GM23338 (cell line): ENCODE results near the gene MFAP3L. TPM values are rescaled to one million over a fixed set of nuclear protein-coding genes. Genes with fewer than 3 reads are reported as not detected.

Experiments used
- ATAC-seq: fragments of 200-7000 bp; cut with Tn5 transposase; 3 replicates; pipeline ENCODE4 v1.9.1; 2020
- DNase-seq: peaks from one replicate; pipeline ENCODE4 v3.0.0-alpha.2; 2015; ENCODE audit warnings: low spot score
- H2AFZ ChIP-seq: fragments of 200-600 bp; sonication (generic); 2 replicates; pipeline ENCODE4 v1.8.0; 2016; ENCODE audit warnings: antibody characterized with exemption, mild to moderate bottlenecking, moderate library complexity
- H3F3A ChIP-seq: fragments of 200-600 bp; sonication (generic); replicated peaks from 2 replicates; pipeline ENCODE4 v1.8.0; 2017; ENCODE audit warnings: antibody characterized with exemption, mixed run types, low read depth
- H3K27ac ChIP-seq: fragments of 200-600 bp; sonication (generic); 2 replicates; pipeline ENCODE4 v1.6.1; 2016; ENCODE audit warnings: low read depth
- H3K27me3 ChIP-seq: fragments of 200-600 bp; sonication (generic); 2 replicates; pipeline ENCODE4 v1.8.0; 2016; ENCODE audit warnings: mild to moderate bottlenecking, mixed run types, moderate library complexity; ENCODE audit not compliant: insufficient read depth
- H3K36me3 ChIP-seq: fragments of 200-600 bp; sonication (generic); 2 replicates; pipeline ENCODE4 v1.8.0; 2016; ENCODE audit warnings: mild to moderate bottlenecking; ENCODE audit not compliant: insufficient read depth
- H3K4me1 ChIP-seq: fragments of 200-600 bp; sonication (generic); 2 replicates; pipeline ENCODE4 v1.8.0; 2016; ENCODE audit warnings: mild to moderate bottlenecking, moderate library complexity; ENCODE audit not compliant: insufficient read depth
- H3K4me2 ChIP-seq: fragments of 200-600 bp; sonication (generic); 2 replicates; pipeline ENCODE4 v1.7.1; 2017; ENCODE audit warnings: mixed run types
- H3K4me3 ChIP-seq: fragments of 200-600 bp; sonication (generic); 2 replicates; pipeline ENCODE4 v1.6.1; 2016; ENCODE audit warnings: mixed run types
- H3K79me2 ChIP-seq: fragments of 200-600 bp; sonication (generic); replicated peaks from 2 replicates; pipeline ENCODE4 v1.8.0; 2017; ENCODE audit warnings: mild to moderate bottlenecking; ENCODE audit not compliant: insufficient read depth
- H3K9me2 ChIP-seq: fragments of 200-600 bp; sonication (generic); 2 replicates; pipeline ENCODE4 v1.8.0; 2017; ENCODE audit not compliant: insufficient read depth
- H4K20me1 ChIP-seq: fragments of 200-600 bp; sonication (generic); replicated peaks from 2 replicates; pipeline ENCODE4 v1.8.0; 2017; ENCODE audit warnings: mild to moderate bottlenecking; ENCODE audit not compliant: insufficient read depth
- H3K27ac Mint-ChIP-seq: 2 replicates; pipeline ENCODE4 v1.8.0; 2020; ENCODE audit warnings: inconsistent platforms, mild to moderate bottlenecking, moderate library complexity, mixed read lengths
- H3K27me3 Mint-ChIP-seq: 3 replicates; pipeline ENCODE4 v1.8.0; 2022; ENCODE audit warnings: low read depth, mild to moderate bottlenecking, moderate library complexity, mixed read lengths, inconsistent platforms; ENCODE audit not compliant: insufficient read depth, poor library complexity
- H3K36me3 Mint-ChIP-seq: 3 replicates; pipeline ENCODE4 v1.8.0; 2021; ENCODE audit warnings: low read depth, mild to moderate bottlenecking, inconsistent platforms, moderate library complexity, mixed read lengths
- H3K4me1 Mint-ChIP-seq: 3 replicates; pipeline ENCODE4 v1.8.0; 2020; ENCODE audit warnings: mild to moderate bottlenecking, inconsistent platforms, mixed read lengths
- H3K4me3 Mint-ChIP-seq: 3 replicates; pipeline ENCODE4 v1.8.0; 2021; ENCODE audit warnings: moderate library complexity, mild to moderate bottlenecking, inconsistent platforms, mixed read lengths
- H3K9me3 Mint-ChIP-seq: 3 replicates; pipeline ENCODE4 v1.8.0; 2020; ENCODE audit warnings: moderate library complexity, mild to moderate bottlenecking, inconsistent platforms, mixed read lengths
- CREB1 ChIP-seq: fragments of 250-450 bp; sonication (Bioruptor Pico); IDR thresholded peaks from 2 replicates; pipeline ENCODE4 v1.5.0; 2020; ENCODE audit warnings: low read depth, mild to moderate bottlenecking, moderate library complexity
- CTCF ChIP-seq, 2 experiments: fragments of 200-600 bp in 1 of 2; sonication (generic) in 1 of 2; conservative IDR thresholded peaks; 2 replicates each; pipeline versions ENCODE4 v1.5.1 to v1.6.1; 2016 to 2017; ENCODE audit warnings: antibody characterized with exemption in 2 of 2, low read depth in 2 of 2, mild to moderate bottlenecking in 2 of 2, moderate library complexity in 1 of 2
- EZH2 ChIP-seq: fragments of 200-600 bp; sonication (generic); IDR thresholded peaks from one replicate; pipeline ENCODE4 v1.8.0; 2017; ENCODE audit warnings: antibody characterized with exemption, mild to moderate bottlenecking, low read depth; ENCODE audit not compliant: unreplicated experiment
- JUNB ChIP-seq: IDR thresholded peaks from one replicate; pipeline ENCODE4 v1.6.1; 2016; ENCODE audit warnings: antibody characterized with exemption; ENCODE audit not compliant: unreplicated experiment
- POLR2AphosphoS5 ChIP-seq: IDR thresholded peaks from 2 replicates; pipeline ENCODE4 v1.6.1; 2016; ENCODE audit warnings: antibody characterized with exemption, low read depth
- REST ChIP-seq: IDR thresholded peaks from one replicate; pipeline ENCODE4 v1.6.1; 2018; ENCODE audit warnings: antibody characterized with exemption; ENCODE audit not compliant: unreplicated experiment
- STAT1 ChIP-seq: IDR thresholded peaks from one replicate; pipeline ENCODE4 v1.6.1; 2016; ENCODE audit warnings: antibody characterized with exemption; ENCODE audit not compliant: unreplicated experiment
- ZNF114 ChIP-seq: fragments of 250-450 bp; sonication (Bioruptor Pico); IDR thresholded peaks from 2 replicates; pipeline ENCODE4 v1.5.0; 2020; ENCODE audit warnings: mild to moderate bottlenecking, moderate library complexity
- ZNF331 ChIP-seq: fragments of 250-450 bp; sonication (Bioruptor Pico); IDR thresholded peaks from 2 replicates; pipeline ENCODE4 v1.5.0; 2020; ENCODE audit warnings: low read depth, mild to moderate bottlenecking, moderate library complexity
- ZNF462 ChIP-seq: fragments of 250-450 bp; sonication (Bioruptor Pico); IDR thresholded peaks from 2 replicates; pipeline ENCODE4 v1.5.0; 2020; ENCODE audit warnings: mild to moderate bottlenecking, moderate library complexity
- polyA plus RNA-seq: library from polyadenylated mRNA; unstranded; fragments of >200 nt; fragmentation: Nextera tagmentation; extraction: Ambion mirVana; gene quantifications from 2 replicates; pipeline ENCODE4 v1.2.1, GENCODE V29; 2016
- total RNA-seq: library from RNA; depleted of rRNA; stranded (reverse); fragments of >200 nt; shearing (Covaris generic); gene quantifications from 2 replicates; pipeline ENCODE4 v1.2.3, GENCODE V29; 2014
- TF ChIP-seq, protein P1 (sequence below): IDR thresholded peaks from 2 replicates; pipeline ENCODE4 v1.6.1; 2016; ENCODE audit warnings: antibody characterized with exemption

MFAP3L gene
- total and polyA plus RNA-seq, 2 experiments from 2014 or later = 3.4 to 7.9 TPM

GRCh38 chr4:170007113-170007512, 19.1 kb downstream of the MFAP3L start (continued):
- TF ChIP-seq ZNF462 (CRISPR knock-in tag) (no peak), CREB1 (CRISPR knock-in tag) (no peak), STAT1 (no peak), EZH2 (no peak), REST (no peak)

DNA sequence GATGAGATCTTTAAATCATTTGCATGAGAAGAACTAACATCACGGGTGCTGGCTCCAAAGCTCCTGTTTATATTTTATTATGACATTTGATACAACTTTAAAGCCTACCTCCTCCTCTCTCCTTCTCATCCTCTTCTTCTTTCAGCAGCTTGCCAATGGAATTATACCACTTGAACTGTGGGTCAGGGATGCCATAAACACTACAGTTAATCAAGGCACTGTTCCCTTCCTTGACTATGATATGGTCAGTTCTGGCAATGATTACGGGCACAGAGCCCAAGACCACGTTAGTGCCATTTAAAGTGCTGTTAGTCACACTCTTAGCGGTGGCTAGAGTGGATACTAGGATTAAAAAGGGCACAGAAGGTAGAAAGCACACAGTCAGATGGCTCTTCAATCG, 20.7 kb downstream of the MFAP3L start:
- Histone ChIP-seq H3K9me2 (peaks cover 2% of the 10 kb centered on the region; the same call in 1 of the 2 replicates), H3K4me2 (no peak overlapping the region), H3K4me1 (peaks cover 6% of the 10 kb centered on the region), H4K20me1 (no peaks in the 10 kb centered on the region), H3K27ac (no peak overlapping the region), H3F3A (no peaks in the 10 kb centered on the region), H3K79me2 (no peaks in the 10 kb centered on the region), H3K36me3 (no peaks in the 10 kb centered on the region), H3K4me3 (no peak overlapping the region), H2AFZ (no peak overlapping the region), H3K27me3 (no peaks in the 10 kb centered on the region)
- no peak for DNase-seq
- Mint-ChIP-seq H3K27me3 (peaks cover 2% of the 10 kb centered on the region), H3K27ac (no peak overlapping the region), H3K9me3 (no peaks in the 10 kb centered on the region), H3K36me3 (peaks cover 3% of the 10 kb centered on the region; the same call in 1 of the 3 replicates), H3K4me1 (peaks cover 20% of the 10 kb centered on the region), H3K4me3 (no peak overlapping the region)
- ATAC-seq = no peak
- TF ChIP-seq, protein P1, sequence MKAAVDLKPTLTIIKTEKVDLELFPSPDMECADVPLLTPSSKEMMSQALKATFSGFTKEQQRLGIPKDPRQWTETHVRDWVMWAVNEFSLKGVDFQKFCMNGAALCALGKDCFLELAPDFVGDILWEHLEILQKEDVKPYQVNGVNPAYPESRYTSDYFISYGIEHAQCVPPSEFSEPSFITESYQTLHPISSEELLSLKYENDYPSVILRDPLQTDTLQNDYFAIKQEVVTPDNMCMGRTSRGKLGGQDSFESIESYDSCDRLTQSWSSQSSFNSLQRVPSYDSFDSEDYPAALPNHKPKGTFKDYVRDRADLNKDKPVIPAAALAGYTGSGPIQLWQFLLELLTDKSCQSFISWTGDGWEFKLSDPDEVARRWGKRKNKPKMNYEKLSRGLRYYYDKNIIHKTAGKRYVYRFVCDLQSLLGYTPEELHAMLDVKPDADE = no peak
- TF ChIP-seq POLR2AphosphoS5 (no peak), ZNF114 (CRISPR knock-in tag) (no peak), JUNB (no peak), CTCF (conservative IDR thresholded peaks at IDR 0.05; ENCODE audit: low read depth in 2 of 2) (no peak), ZNF331 (CRISPR knock-in tag) (no peak)
